WTC11 (cell line): ENCODE measurements around the gene CHD6. TPM values are rescaled to one million over a fixed set of nuclear protein-coding genes. Genes with fewer than 3 reads are reported as not detected.

Experiments used
- ATAC-seq: fragments of 200-7000 bp; cut with Tn5 transposase; 2 replicates; pipeline ENCODE4 v1.10.0; 2021; ENCODE audit warnings: mild to moderate bottlenecking, moderate library complexity
- CTCF ChIA-PET: fragments of 300-600 bp; sonication (Branson Sonifier 250); formaldehyde crosslinking; loops from one replicate; lab custom pipeline; 2021; ENCODE audit warnings: antibody characterized with exemption; lab: Charles Lee
- POLR2A ChIA-PET: fragments of 350-600 bp; sonication (Branson Sonifier 250); formaldehyde crosslinking; loops from one replicate; lab custom pipeline; 2021; ENCODE audit warnings: antibody characterized with exemption; lab: Charles Lee
- DNase-seq: peaks from one replicate; pipeline ENCODE4 v3.0.0; 2021; ENCODE audit warnings: low spot score
- H3K27ac Mint-ChIP-seq: 2 replicates; pipeline ENCODE4 v1.8.0; 2021; ENCODE audit warnings: mixed read lengths
- H3K27me3 Mint-ChIP-seq: 2 replicates; pipeline ENCODE4 v1.8.0; 2021; ENCODE audit warnings: low read depth, mild to moderate bottlenecking, moderate library complexity, mixed read lengths
- H3K36me3 Mint-ChIP-seq: 2 replicates; pipeline ENCODE4 v1.8.0; 2021; ENCODE audit warnings: mixed read lengths
- H3K4me1 Mint-ChIP-seq: 2 replicates; pipeline ENCODE4 v1.8.0; 2022; ENCODE audit warnings: mixed read lengths
- H3K4me3 Mint-ChIP-seq: 2 replicates; pipeline ENCODE4 v1.8.0; 2021; ENCODE audit warnings: mild to moderate bottlenecking, moderate library complexity, mixed read lengths
- H3K9me3 Mint-ChIP-seq: 2 replicates; pipeline ENCODE4 v1.8.0; 2021; ENCODE audit warnings: mixed read lengths
- ATF1 ChIP-seq: sonication (generic); formaldehyde crosslinking; IDR thresholded peaks from 2 replicates; pipeline ENCODE4 v1.8.1; 2023; ENCODE audit warnings: mild to moderate bottlenecking, moderate library complexity, missing genetic modification reagents
- RELA ChIP-seq: sonication (generic); formaldehyde crosslinking; IDR thresholded peaks from 2 replicates; pipeline ENCODE4 v1.8.1; 2022; ENCODE audit warnings: missing genetic modification reagents, mild to moderate bottlenecking, borderline replicate concordance
- SMAD3 ChIP-seq: sonication (generic); formaldehyde crosslinking; IDR thresholded peaks from 2 replicates; pipeline ENCODE4 v1.8.0; 2022; ENCODE audit warnings: missing genetic modification reagents, mild to moderate bottlenecking, borderline replicate concordance
- total RNA-seq: library from RNA; stranded (reverse); gene quantifications from 3 replicates; pipeline ENCODE4 v1.2.3, GENCODE V29; 2021
- TF ChIP-seq, protein P1 (sequence below): sonication (generic); formaldehyde crosslinking; IDR thresholded peaks from 2 replicates; pipeline ENCODE4 v1.8.1; 2022; ENCODE audit warnings: low read depth, missing genetic modification reagents, borderline replicate concordance
- TF ChIP-seq, protein P2 (sequence below): sonication (generic); formaldehyde crosslinking; IDR thresholded peaks from 2 replicates; pipeline ENCODE4 v1.8.1; 2023; ENCODE audit warnings: mild to moderate bottlenecking, missing genetic modification reagents, borderline replicate concordance
- TF ChIP-seq, protein P3 (sequence below): fragments of 250-450 bp; sonication (Bioruptor Pico); IDR thresholded peaks from 2 replicates; pipeline ENCODE4 v1.9.0; 2021; ENCODE audit warnings: mild to moderate bottlenecking, borderline replicate concordance
- TF ChIP-seq, protein P4 (sequence below): sonication (generic); formaldehyde crosslinking; IDR thresholded peaks from 2 replicates; pipeline ENCODE4 v1.8.1; 2023; ENCODE audit warnings: mild to moderate bottlenecking, missing genetic modification reagents

Gene CHD6
- total RNA-seq, 1 experiment from 2014 or later: 52.1 TPM

DNA sequence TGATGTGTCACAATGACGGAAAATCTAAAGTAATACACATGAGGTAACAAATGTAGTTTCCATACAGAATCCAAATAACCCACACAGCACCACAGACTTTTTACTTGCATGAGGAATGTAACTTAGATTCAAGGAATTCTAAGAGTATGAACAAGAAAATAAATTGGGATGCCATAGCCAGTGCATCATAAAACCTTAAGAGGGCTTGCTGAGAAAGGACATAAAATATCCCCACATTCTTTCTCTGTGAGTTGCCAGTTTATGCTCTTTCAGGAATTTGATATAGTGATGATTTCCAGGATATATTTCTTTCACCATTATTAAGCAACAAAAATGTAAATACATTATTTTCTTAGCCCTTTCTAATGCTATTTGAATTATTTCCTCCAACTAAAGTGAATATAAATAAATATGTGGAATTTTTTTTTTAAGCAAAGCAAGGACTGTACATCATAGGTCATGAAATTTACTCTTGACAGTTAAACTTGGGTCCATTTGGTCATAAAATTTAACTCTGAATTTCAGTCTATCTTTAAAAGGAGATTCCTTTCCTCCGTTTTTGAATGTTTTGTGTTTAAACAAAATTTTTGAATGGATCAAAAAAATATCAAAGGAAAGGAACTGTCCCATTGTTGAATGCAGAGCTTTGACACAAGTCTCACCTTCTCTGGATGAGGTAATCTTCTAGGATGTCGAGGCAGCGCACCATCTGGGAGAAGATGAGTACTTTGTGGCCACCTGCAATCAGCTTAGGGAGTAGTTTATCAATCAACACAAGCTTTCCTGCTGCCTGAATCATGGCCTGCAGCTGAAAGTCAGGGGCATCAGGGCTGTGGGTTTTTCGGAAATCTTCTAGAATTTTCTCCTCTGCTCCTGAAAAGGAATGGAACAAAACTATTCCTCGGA, 135.3 kb downstream of the CHD6 start:
- H3K36me3 Mint-ChIP-seq: peaks cover 58% of the 10 kb centered on the region
- POLR2A ChIA-PET: no interaction called here
- ATAC-seq: no peak

More for the DNA sequence above, 135.3 kb downstream of the CHD6 start:
- TF ChIP-seq, protein P1, sequence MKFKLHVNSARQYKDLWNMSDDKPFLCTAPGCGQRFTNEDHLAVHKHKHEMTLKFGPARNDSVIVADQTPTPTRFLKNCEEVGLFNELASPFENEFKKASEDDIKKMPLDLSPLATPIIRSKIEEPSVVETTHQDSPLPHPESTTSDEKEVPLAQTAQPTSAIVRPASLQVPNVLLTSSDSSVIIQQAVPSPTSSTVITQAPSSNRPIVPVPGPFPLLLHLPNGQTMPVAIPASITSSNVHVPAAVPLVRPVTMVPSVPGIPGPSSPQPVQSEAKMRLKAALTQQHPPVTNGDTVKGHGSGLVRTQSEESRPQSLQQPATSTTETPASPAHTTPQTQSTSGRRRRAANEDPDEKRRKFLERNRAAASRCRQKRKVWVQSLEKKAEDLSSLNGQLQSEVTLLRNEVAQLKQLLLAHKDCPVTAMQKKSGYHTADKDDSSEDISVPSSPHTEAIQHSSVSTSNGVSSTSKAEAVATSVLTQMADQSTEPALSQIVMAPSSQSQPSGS: no peak
- TF ChIP-seq, protein P2, sequence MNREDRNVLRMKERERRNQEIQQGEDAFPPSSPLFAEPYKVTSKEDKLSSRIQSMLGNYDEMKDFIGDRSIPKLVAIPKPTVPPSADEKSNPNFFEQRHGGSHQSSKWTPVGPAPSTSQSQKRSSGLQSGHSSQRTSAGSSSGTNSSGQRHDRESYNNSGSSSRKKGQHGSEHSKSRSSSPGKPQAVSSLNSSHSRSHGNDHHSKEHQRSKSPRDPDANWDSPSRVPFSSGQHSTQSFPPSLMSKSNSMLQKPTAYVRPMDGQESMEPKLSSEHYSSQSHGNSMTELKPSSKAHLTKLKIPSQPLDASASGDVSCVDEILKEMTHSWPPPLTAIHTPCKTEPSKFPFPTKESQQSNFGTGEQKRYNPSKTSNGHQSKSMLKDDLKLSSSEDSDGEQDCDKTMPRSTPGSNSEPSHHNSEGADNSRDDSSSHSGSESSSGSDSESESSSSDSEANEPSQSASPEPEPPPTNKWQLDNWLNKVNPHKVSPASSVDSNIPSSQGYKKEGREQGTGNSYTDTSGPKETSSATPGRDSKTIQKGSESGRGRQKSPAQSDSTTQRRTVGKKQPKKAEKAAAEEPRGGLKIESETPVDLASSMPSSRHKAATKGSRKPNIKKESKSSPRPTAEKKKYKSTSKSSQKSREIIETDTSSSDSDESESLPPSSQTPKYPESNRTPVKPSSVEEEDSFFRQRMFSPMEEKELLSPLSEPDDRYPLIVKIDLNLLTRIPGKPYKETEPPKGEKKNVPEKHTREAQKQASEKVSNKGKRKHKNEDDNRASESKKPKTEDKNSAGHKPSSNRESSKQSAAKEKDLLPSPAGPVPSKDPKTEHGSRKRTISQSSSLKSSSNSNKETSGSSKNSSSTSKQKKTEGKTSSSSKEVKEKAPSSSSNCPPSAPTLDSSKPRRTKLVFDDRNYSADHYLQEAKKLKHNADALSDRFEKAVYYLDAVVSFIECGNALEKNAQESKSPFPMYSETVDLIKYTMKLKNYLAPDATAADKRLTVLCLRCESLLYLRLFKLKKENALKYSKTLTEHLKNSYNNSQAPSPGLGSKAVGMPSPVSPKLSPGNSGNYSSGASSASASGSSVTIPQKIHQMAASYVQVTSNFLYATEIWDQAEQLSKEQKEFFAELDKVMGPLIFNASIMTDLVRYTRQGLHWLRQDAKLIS (CRISPR knock-in tag): no peak
- no peak for TF ChIP-seq SMAD3 (CRISPR knock-in tag)
- TF ChIP-seq RELA (CRISPR knock-in tag): no peak
- TF ChIP-seq, protein P3, sequence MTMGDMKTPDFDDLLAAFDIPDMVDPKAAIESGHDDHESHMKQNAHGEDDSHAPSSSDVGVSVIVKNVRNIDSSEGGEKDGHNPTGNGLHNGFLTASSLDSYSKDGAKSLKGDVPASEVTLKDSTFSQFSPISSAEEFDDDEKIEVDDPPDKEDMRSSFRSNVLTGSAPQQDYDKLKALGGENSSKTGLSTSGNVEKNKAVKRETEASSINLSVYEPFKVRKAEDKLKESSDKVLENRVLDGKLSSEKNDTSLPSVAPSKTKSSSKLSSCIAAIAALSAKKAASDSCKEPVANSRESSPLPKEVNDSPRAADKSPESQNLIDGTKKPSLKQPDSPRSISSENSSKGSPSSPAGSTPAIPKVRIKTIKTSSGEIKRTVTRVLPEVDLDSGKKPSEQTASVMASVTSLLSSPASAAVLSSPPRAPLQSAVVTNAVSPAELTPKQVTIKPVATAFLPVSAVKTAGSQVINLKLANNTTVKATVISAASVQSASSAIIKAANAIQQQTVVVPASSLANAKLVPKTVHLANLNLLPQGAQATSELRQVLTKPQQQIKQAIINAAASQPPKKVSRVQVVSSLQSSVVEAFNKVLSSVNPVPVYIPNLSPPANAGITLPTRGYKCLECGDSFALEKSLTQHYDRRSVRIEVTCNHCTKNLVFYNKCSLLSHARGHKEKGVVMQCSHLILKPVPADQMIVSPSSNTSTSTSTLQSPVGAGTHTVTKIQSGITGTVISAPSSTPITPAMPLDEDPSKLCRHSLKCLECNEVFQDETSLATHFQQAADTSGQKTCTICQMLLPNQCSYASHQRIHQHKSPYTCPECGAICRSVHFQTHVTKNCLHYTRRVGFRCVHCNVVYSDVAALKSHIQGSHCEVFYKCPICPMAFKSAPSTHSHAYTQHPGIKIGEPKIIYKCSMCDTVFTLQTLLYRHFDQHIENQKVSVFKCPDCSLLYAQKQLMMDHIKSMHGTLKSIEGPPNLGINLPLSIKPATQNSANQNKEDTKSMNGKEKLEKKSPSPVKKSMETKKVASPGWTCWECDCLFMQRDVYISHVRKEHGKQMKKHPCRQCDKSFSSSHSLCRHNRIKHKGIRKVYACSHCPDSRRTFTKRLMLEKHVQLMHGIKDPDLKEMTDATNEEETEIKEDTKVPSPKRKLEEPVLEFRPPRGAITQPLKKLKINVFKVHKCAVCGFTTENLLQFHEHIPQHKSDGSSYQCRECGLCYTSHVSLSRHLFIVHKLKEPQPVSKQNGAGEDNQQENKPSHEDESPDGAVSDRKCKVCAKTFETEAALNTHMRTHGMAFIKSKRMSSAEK (CRISPR knock-in tag): no peak
- TF ChIP-seq, protein P4, sequence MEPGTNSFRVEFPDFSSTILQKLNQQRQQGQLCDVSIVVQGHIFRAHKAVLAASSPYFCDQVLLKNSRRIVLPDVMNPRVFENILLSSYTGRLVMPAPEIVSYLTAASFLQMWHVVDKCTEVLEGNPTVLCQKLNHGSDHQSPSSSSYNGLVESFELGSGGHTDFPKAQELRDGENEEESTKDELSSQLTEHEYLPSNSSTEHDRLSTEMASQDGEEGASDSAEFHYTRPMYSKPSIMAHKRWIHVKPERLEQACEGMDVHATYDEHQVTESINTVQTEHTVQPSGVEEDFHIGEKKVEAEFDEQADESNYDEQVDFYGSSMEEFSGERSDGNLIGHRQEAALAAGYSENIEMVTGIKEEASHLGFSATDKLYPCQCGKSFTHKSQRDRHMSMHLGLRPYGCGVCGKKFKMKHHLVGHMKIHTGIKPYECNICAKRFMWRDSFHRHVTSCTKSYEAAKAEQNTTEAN (CRISPR knock-in tag): no peak
- no peak for TF ChIP-seq ATF1 (CRISPR knock-in tag)
- Mint-ChIP-seq H3K4me1 (0 out of 2 replicates have a peak, but pooled peaks cover 6% of the 10 kb centered on the region), H3K27ac (no peak overlapping the region), H3K27me3 (no peaks in the 10 kb centered on the region), H3K9me3 (no peaks in the 10 kb centered on the region), H3K4me3 (no peak overlapping the region)
- CTCF ChIA-PET: no interaction called here
- no peak for DNase-seq
